Neural crest cell (in vitro differentiated cells): ENCODE data around the gene GPR132. TPM values are rescaled to one million over a fixed set of nuclear protein-coding genes. Genes with fewer than 3 reads are reported as not detected.

Experiments
- DNase-seq: peaks from one replicate; pipeline ENCODE4 v3.0.0; 2021; ENCODE audit warnings: low read depth, mixed read lengths, low spot score
- H3K27ac Mint-ChIP-seq: one replicate; pipeline ENCODE4 v1.8.0; 2021; ENCODE audit warnings: mild to moderate bottlenecking, mixed read lengths; ENCODE audit not compliant: unreplicated experiment
- H3K27me3 Mint-ChIP-seq: 2 replicates; pipeline ENCODE4 v1.8.0; 2021; ENCODE audit warnings: low read depth, mild to moderate bottlenecking, mixed read lengths
- H3K36me3 Mint-ChIP-seq: 2 replicates; pipeline ENCODE4 v1.8.0; 2021; ENCODE audit warnings: low read depth, mild to moderate bottlenecking, mixed read lengths
- H3K4me1 Mint-ChIP-seq: 2 replicates; pipeline ENCODE4 v1.8.0; 2021; ENCODE audit warnings: mixed read lengths
- H3K4me3 Mint-ChIP-seq: one replicate; pipeline ENCODE4 v1.8.0; 2021; ENCODE audit warnings: mild to moderate bottlenecking, mixed read lengths
- H3K9me3 Mint-ChIP-seq: 2 replicates; pipeline ENCODE4 v1.8.0; 2021; ENCODE audit warnings: mixed read lengths
- total RNA-seq: library from RNA; stranded (reverse); gene quantifications from 2 replicates; pipeline ENCODE4 v1.2.1, GENCODE V29; 2021
- TF ChIP-seq, protein P1 (sequence below): fragments of 200-600 bp; sonication (generic); conservative IDR thresholded peaks from 2 replicates; pipeline ENCODE4 v1.5.0; 2021; ENCODE audit warnings: antibody characterized with exemption, mild to moderate bottlenecking

GPR132 gene
- total RNA-seq, 1 donor from 2014 or later = not detected

DNA sequence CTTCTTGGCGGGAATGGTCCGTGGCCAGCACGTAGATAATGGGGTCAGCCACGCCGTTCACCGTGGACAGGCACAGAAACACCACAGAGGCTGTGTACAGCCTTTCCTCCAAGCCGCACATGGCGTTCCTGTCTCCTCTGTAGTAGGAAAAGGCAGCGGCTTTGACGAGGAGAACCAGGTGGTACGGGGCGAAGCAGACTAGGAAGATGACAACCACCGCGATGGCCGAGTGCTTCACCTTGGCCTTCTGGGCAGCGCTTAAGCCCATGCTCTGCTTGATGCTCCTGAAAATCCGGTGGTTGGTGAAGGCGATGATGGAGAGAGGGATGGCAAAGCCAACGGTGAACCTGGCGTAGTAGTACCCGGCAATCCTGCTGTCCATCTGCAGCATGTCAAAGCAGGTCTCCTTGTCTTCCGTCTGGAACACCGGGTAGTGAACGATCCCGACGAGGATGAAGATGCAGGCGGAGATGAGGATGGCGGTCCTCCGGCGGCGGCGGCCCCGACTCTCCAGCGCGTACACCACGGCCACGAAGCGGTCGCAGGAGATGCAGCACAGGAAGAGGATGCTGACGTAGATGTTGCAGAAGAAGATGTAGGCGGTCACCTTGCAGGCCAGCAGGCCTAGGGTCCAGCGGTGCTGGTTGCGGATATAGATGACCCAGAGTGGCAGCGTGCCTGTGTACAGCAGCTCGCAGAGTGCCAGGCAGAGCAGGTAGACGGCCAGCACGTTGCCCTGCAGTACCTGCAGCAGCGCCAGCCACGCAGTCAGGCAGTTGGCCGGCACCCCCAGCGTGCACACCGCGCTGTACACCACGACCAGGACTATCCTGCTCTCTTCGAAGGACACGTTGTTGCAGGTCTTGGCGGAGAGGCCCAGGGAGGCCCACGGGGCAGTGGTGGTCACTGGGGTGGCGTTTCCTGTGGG, 13.8 kb downstream of the GPR132 start:
- TF ChIP-seq, protein P1, sequence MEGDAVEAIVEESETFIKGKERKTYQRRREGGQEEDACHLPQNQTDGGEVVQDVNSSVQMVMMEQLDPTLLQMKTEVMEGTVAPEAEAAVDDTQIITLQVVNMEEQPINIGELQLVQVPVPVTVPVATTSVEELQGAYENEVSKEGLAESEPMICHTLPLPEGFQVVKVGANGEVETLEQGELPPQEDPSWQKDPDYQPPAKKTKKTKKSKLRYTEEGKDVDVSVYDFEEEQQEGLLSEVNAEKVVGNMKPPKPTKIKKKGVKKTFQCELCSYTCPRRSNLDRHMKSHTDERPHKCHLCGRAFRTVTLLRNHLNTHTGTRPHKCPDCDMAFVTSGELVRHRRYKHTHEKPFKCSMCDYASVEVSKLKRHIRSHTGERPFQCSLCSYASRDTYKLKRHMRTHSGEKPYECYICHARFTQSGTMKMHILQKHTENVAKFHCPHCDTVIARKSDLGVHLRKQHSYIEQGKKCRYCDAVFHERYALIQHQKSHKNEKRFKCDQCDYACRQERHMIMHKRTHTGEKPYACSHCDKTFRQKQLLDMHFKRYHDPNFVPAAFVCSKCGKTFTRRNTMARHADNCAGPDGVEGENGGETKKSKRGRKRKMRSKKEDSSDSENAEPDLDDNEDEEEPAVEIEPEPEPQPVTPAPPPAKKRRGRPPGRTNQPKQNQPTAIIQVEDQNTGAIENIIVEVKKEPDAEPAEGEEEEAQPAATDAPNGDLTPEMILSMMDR = no peak
- no peak for DNase-seq
- H3K4me3 Mint-ChIP-seq = no peak overlapping the region
- no peaks in the 10 kb centered on the region for H3K4me1 Mint-ChIP-seq
- H3K27ac Mint-ChIP-seq = no peak overlapping the region
- no peaks in the 10 kb centered on the region for H3K36me3 Mint-ChIP-seq
- H3K27me3 Mint-ChIP-seq = peaks cover 3% of the 10 kb centered on the region
- no peaks in the 10 kb centered on the region for H3K9me3 Mint-ChIP-seq

DNA sequence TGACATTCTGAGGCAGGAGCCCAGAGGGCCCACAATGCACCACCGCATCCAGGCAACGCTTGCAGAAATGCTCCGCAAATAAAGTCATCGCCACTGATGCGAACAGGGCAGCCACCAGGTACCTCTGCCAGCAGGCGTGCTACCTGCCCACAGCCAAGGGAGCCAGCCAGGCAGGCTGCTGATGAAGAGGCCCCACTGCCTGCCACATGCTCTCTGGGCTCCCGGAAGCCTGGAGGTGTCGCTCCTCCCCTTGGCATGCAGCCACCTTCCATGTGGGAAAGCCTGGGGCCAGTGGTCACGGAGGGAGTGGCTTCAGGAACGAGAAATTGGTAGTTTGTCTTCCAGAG, 14.7 kb downstream of the GPR132 start:
- Mint-ChIP-seq H3K9me3 (no peaks in the 10 kb centered on the region), H3K4me1 (peaks cover 4% of the 10 kb centered on the region), H3K36me3 (no peaks in the 10 kb centered on the region), H3K27me3 (peaks cover 3% of the 10 kb centered on the region), H3K27ac (no peak overlapping the region), H3K4me3 (no peak overlapping the region)
- TF ChIP-seq, protein P1 = no peak
- no peak for DNase-seq

GRCh38 chr14:105049753-105050550, 15.3 kb downstream of the GPR132 start:
- no peaks in the 10 kb centered on the region for H3K36me3 Mint-ChIP-seq
- TF ChIP-seq, protein P1 = no peak
- DNase-seq = no peak
- peaks cover 4% of the 10 kb centered on the region for H3K27me3 Mint-ChIP-seq
- H3K4me1 Mint-ChIP-seq = peaks cover 4% of the 10 kb centered on the region
- no peak overlapping the region for H3K27ac Mint-ChIP-seq
- no peak overlapping the region for H3K4me3 Mint-ChIP-seq
- no peaks in the 10 kb centered on the region for H3K9me3 Mint-ChIP-seq

GRCh38 chr14:105047283-105048016, 17.8 kb downstream of the GPR132 start:
- Mint-ChIP-seq H3K27me3 (peaks cover 12% of the 10 kb centered on the region), H3K27ac (no peak overlapping the region), H3K4me3 (no peak overlapping the region), H3K4me1 (peaks cover 4% of the 10 kb centered on the region), H3K9me3 (no peaks in the 10 kb centered on the region), H3K36me3 (no peaks in the 10 kb centered on the region)
- TF ChIP-seq, protein P1 = no peak
- DNase-seq = no peak

DNA sequence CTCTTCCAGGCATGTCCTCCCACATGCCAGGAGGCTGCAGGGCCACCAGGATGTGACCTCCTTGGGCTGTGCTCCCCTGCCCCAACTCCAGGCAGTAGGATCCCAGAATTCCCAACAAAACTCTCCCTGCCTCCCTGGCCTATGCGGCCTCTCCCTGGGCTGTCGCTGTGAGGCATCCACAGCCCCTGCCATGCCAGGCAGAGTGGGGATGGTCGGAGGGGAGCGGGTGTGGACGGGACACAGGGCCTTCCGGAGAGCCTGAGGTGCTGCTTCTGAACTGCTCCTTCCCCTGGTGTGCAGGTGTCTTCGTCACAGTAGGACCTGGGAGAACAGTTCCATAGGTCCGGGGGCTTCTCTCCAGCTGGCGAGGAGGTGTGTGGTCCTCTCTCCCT, 18.3 kb downstream of the GPR132 start:
- Mint-ChIP-seq H3K36me3 (no peaks in the 10 kb centered on the region), H3K9me3 (no peaks in the 10 kb centered on the region), H3K4me3 (no peak overlapping the region), H3K27me3 (peaks cover 12% of the 10 kb centered on the region), H3K27ac (no peak overlapping the region), H3K4me1 (peaks cover 4% of the 10 kb centered on the region)
- no peak for DNase-seq
- TF ChIP-seq, protein P1 = no peak
